H1 (cell line): ENCODE measurements around the gene PVALB. TPM values are rescaled to one million over a fixed set of nuclear protein-coding genes. Genes with fewer than 3 reads are reported as not detected.
"Not testable (repeated sequence)": the region's sequence is repeated elsewhere in the genome, so short reads cannot be mapped to it uniquely, and the experiment has no call there.

Experiments used
- CTCF ChIA-PET: fragments of 300-600 bp; sonication (Branson Sonifier 250); formaldehyde crosslinking; loops from one replicate; lab custom pipeline; 2021; ENCODE audit not compliant: partially characterized antibody; lab: Charles Lee
- POLR2A ChIA-PET: fragments of 300-600 bp; sonication (Branson Sonifier 250); formaldehyde crosslinking; loops from one replicate; lab custom pipeline; 2021; ENCODE audit warnings: inconsistent platforms; ENCODE audit not compliant: partially characterized antibody; lab: Charles Lee
- DNase-seq, 2 experiments: peaks; one replicate each; pipeline versions ENCODE4 v3.0.0 to v3.0.0-alpha.2; 2010 to 2022; ENCODE audit warnings: low spot score in 2 of 2, low read depth in 1 of 2, mixed read lengths in 1 of 2
- FAIRE-seq: peaks from 2 replicates; lab custom pipeline; 2011; peaks lifted over from hg19 to GRCh38; lab: Jason Lieb, UNC
- H2AFZ ChIP-seq: 2 replicates; pipeline ENCODE4 v1.8.1; 2012; ENCODE audit warnings: low read length, inconsistent platforms
- H2AK5ac ChIP-seq: 2 replicates; pipeline ENCODE4 v1.6.1; 2013; ENCODE audit warnings: low read depth, low read length
- H2BK120ac ChIP-seq: replicated peaks from 2 replicates; pipeline ENCODE3; 2013; ENCODE audit warnings: low read depth, low read length, inconsistent platforms
- H2BK12ac ChIP-seq: 2 replicates; pipeline ENCODE4 v1.6.1; 2013; ENCODE audit warnings: low read depth, low read length
- H2BK15ac ChIP-seq: 2 replicates; pipeline ENCODE4 v1.6.1; 2013; ENCODE audit warnings: low read length
- H2BK20ac ChIP-seq: 2 replicates; pipeline ENCODE4 v1.6.1; 2013; ENCODE audit warnings: low read length
- H2BK5ac ChIP-seq: 2 replicates; pipeline ENCODE4 v1.6.1; 2013; ENCODE audit warnings: low read depth, low read length
- H3K14ac ChIP-seq: 2 replicates; pipeline ENCODE4 v1.6.1; 2013; ENCODE audit warnings: inconsistent platforms; ENCODE audit not compliant: insufficient read length
- H3K18ac ChIP-seq: 2 replicates; pipeline ENCODE4 v1.6.1; 2013; ENCODE audit warnings: low read length; ENCODE audit errors: extremely low read depth
- H3K23ac ChIP-seq: 2 replicates; pipeline ENCODE4 v1.6.1; 2013; ENCODE audit warnings: inconsistent platforms; ENCODE audit not compliant: insufficient read length
- H3K23me2 ChIP-seq: 2 replicates; pipeline ENCODE4 v1.6.1; 2013; ENCODE audit warnings: low read depth, low read length
- H3K27ac ChIP-seq: 2 replicates; pipeline ENCODE4 v1.6.1; 2011; ENCODE audit warnings: low read depth, low read length, inconsistent platforms
- H3K27me3 ChIP-seq, 4 experiments: replicated peaks in 1 of 4; 1 replicate in 1 of 4; 2 replicates in 3 of 4; pipeline versions ENCODE4 v1.6.1 to v1.8.1; 2011 to 2013; ENCODE audit warnings: low read length in 3 of 4, mild to moderate bottlenecking in 3 of 4, inconsistent platforms in 2 of 4, mixed read lengths in 2 of 4, moderate library complexity in 1 of 4; ENCODE audit not compliant: control insufficient read depth in 3 of 4, insufficient read depth in 3 of 4; ENCODE audit errors: extremely low read depth in 1 of 4
- H3K36me3 ChIP-seq, 4 experiments: 2 replicates each; pipeline versions ENCODE4 v1.6.1 to v1.8.1; 2011 to 2013; ENCODE audit warnings: mild to moderate bottlenecking in 4 of 4, low read length in 3 of 4, moderate library complexity in 2 of 4, control low read depth in 1 of 4, inconsistent platforms in 1 of 4; ENCODE audit not compliant: insufficient read depth in 4 of 4, control insufficient read depth in 2 of 4
- H3K4ac ChIP-seq: replicated peaks from 2 replicates; pipeline ENCODE3; 2013; ENCODE audit warnings: low read length, low read depth, mixed read lengths, inconsistent platforms; ENCODE audit not compliant: insufficient read length
- H3K4me1 ChIP-seq, 4 experiments: replicated peaks in 1 of 4; 1 replicate in 1 of 4; 2 replicates in 3 of 4; pipeline versions ENCODE4 v1.6.1 to v1.8.1; 2011 to 2013; ENCODE audit warnings: low read length in 3 of 4, inconsistent platforms in 2 of 4, mixed read lengths in 1 of 4; ENCODE audit not compliant: insufficient read depth in 4 of 4, control insufficient read depth in 3 of 4
- H3K4me2 ChIP-seq, 2 experiments: 2 replicates each; pipeline versions ENCODE4 v1.6.1 to v1.8.1; 2011 to 2013; ENCODE audit warnings: low read depth in 2 of 2, low read length in 2 of 2, control low read depth in 1 of 2, inconsistent platforms in 1 of 2, mild to moderate bottlenecking in 1 of 2; ENCODE audit not compliant: insufficient read depth in 1 of 2
- H3K4me3 ChIP-seq, 4 experiments: fragments of 200-600, 300-600 bp in 1 of 4; sonication (generic), shearing (Covaris generic), sonication (Bioruptor Twin) in 1 of 4; 2 replicates each; pipeline versions ENCODE4 v1.5.1 to v1.8.1; 2011 to 2016; ENCODE audit warnings: low read length in 4 of 4, low read depth in 3 of 4, control low read depth in 2 of 4, inconsistent platforms in 2 of 4, mild to moderate bottlenecking in 2 of 4, mixed read lengths in 1 of 4, moderate library complexity in 1 of 4; ENCODE audit not compliant: insufficient read depth in 2 of 4; ENCODE audit errors: extremely low read depth in 1 of 4
- H3K56ac ChIP-seq: replicated peaks from 2 replicates; pipeline ENCODE3; 2013; ENCODE audit warnings: low read depth, mild to moderate bottlenecking, mixed read lengths, low read length, inconsistent platforms; ENCODE audit not compliant: insufficient read length
- H3K79me1 ChIP-seq: 2 replicates; pipeline ENCODE4 v1.6.1; 2013; ENCODE audit warnings: low read depth, low read length, control low read depth
- H3K79me2 ChIP-seq, 2 experiments: 2 replicates each; pipeline versions ENCODE4 v1.6.1 to v1.8.1; 2012 to 2013; ENCODE audit warnings: low read length in 2 of 2, mild to moderate bottlenecking in 2 of 2, inconsistent platforms in 1 of 2; ENCODE audit not compliant: insufficient read depth in 2 of 2, control insufficient read depth in 1 of 2
- H3K9ac ChIP-seq, 4 experiments: replicated peaks in 1 of 4; 1 replicate in 1 of 4; 2 replicates in 3 of 4; pipeline versions ENCODE4 v1.6.1 to v1.8.1; 2011 to 2013; ENCODE audit warnings: low read depth in 3 of 4, low read length in 3 of 4, control low read depth in 2 of 4, mild to moderate bottlenecking in 2 of 4, moderate library complexity in 2 of 4, inconsistent platforms in 1 of 4; ENCODE audit errors: extremely low read depth in 1 of 4
- H3K9me3 ChIP-seq, 2 experiments: 2 replicates each; pipeline versions ENCODE4 v1.6.1 to v1.8.1; 2012 to 2013; ENCODE audit warnings: mild to moderate bottlenecking in 2 of 2, moderate library complexity in 2 of 2, control low read depth in 1 of 2, inconsistent platforms in 1 of 2, low read depth in 1 of 2, low read length in 1 of 2, mixed read lengths in 1 of 2; ENCODE audit not compliant: insufficient read depth in 2 of 2
- H4K20me1 ChIP-seq, 2 experiments: replicated peaks in 1 of 2; 2 replicates each; pipeline versions ENCODE3 to v1.8.1; 2011 to 2013; ENCODE audit warnings: inconsistent platforms in 2 of 2, low read length in 2 of 2, mild to moderate bottlenecking in 1 of 2; ENCODE audit not compliant: insufficient read depth in 2 of 2, control insufficient read depth in 1 of 2
- H4K5ac ChIP-seq: 2 replicates; pipeline ENCODE4 v1.6.1; 2013; ENCODE audit warnings: low read length, low read depth, mixed read lengths, inconsistent platforms; ENCODE audit not compliant: insufficient read length
- H4K8ac ChIP-seq: 2 replicates; pipeline ENCODE4 v1.8.0; 2013; ENCODE audit warnings: mild to moderate bottlenecking, moderate library complexity, low read length, inconsistent platforms; ENCODE audit not compliant: insufficient read depth; ENCODE audit errors: extremely low read depth
- H4K91ac ChIP-seq: replicated peaks from 2 replicates; pipeline ENCODE3; 2013; ENCODE audit warnings: low read length, mixed read lengths, inconsistent platforms; ENCODE audit not compliant: insufficient read length
- WGBS, 2 experiments: shearing (Covaris generic) in 1 of 2; methylation state at CpG; one replicate each; pipeline versions ENCODE4 v1.1.6 to v1.1.7; 2013 to 2015; ENCODE audit warnings: low lambda C conversion rate in 2 of 2, mixed read lengths in 2 of 2, inconsistent platforms in 1 of 2, low coverage in 1 of 2, missing lambda C conversion rate in 1 of 2; ENCODE audit not compliant: insufficient replicate concordance in 2 of 2, insufficient coverage in 1 of 2, insufficient read length in 1 of 2; ENCODE audit errors: extremely low coverage in 1 of 2, missing lambda C conversion rate in 1 of 2; 5-methylcytosine and 5-hydroxymethylcytosine counted together
- polyA plus RNA-seq, 7 experiments: library from polyadenylated mRNA; depleted of rRNA in 3 of 7; stranded (reverse) in 5 of 7; unstranded in 2 of 7; fragments of >200 nt in 5 of 7; fragments of 200-250 nt in 2 of 7; gene quantifications; 1 replicate in 5 of 7; 2 replicates in 1 of 7; 4 replicates in 1 of 7; pipeline versions ENCODE4 v1.2.1 to v1.2.3, GENCODE V29; 2011 to 2013; ENCODE audit warnings: missing spikeins in 2 of 7, mixed read lengths in 2 of 7
- total RNA-seq: library from RNA; stranded (reverse); fragmentation: NEBNext Ultra II Directional; extraction: Animal tissue kit (Norgen Biotek cat#: 25700); gene quantifications from 2 replicates; pipeline ENCODE4 v1.2.1, GENCODE V29; 2021

Gene PVALB
- total and polyA plus RNA-seq, 2 of the 8 experiments (the other 6 are each of a cell fraction or from before 2014, with no cell fraction given), result 1.7 to 5.4 TPM

DNA sequence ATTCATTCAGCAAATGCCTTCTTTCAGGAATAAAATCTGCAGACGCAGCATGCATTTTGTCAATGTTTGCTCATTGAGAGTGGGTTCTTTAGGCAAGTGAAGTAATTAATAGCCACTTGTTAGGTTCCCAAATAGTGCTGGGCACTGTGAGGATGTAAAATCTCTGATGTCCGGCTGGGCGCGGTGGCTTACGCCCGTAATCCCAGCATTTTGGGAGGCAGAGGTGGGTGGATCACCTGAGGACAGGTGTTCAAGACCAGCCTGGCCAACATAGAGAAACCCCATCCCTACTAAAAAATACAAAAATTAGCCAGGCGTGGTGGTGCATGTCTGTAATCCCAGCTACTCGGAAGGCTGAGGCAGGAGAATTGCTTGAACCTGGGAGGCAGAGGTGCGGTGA is 62.0 kb downstream of the PVALB start:
- H3K4me1 ChIP-seq, H3K4me3 ChIP-seq, H3K23me2 ChIP-seq, H4K8ac ChIP-seq, H2AK5ac ChIP-seq, H3K79me2 ChIP-seq, FAIRE-seq, H3K27me3 ChIP-seq, H2BK20ac ChIP-seq, H3K36me3 ChIP-seq, H2BK120ac ChIP-seq, H3K79me1 ChIP-seq, H2BK15ac ChIP-seq, POLR2A ChIA-PET, H2AFZ ChIP-seq, H3K27ac ChIP-seq, H2BK12ac ChIP-seq, H3K4me2 ChIP-seq, H3K56ac ChIP-seq, H4K20me1 ChIP-seq, H3K9ac ChIP-seq, H3K4ac ChIP-seq, H3K23ac ChIP-seq, H2BK5ac ChIP-seq, H3K18ac ChIP-seq, DNase-seq, H4K5ac ChIP-seq, H3K9me3 ChIP-seq, H3K14ac ChIP-seq, H4K91ac ChIP-seq: not testable (repeated sequence)
- CTCF ChIA-PET, result interaction anchor here (0.7 to 5.4 kb wide), 12 partner anchors 10 to 223 kb away, joined by 3 to 60 read pairs (median 14); no protein-coding TSS in a partner anchor
- WGBS, 2 experiments, result 93% methylated on average over 9 of the region's 9 CpGs; no CpG with 5 or more reads in 1 of the 2 experiments
